GM19328 (cell line): ENCODE results near the gene GREB1L.

Experiments
- ATAC-seq: cut with Tn5 transposase; IDR thresholded peaks from one replicate; pipeline ENCODE4 v1.9.1; 2021; ENCODE audit warnings: mild to moderate bottlenecking, moderate library complexity; ENCODE audit not compliant: unreplicated experiment

Gene GREB1L

GRCh38 chr18:21479721-21480120 lies 237.7 kb downstream of the GREB1L start:
- ATAC-seq = no peak

DNA sequence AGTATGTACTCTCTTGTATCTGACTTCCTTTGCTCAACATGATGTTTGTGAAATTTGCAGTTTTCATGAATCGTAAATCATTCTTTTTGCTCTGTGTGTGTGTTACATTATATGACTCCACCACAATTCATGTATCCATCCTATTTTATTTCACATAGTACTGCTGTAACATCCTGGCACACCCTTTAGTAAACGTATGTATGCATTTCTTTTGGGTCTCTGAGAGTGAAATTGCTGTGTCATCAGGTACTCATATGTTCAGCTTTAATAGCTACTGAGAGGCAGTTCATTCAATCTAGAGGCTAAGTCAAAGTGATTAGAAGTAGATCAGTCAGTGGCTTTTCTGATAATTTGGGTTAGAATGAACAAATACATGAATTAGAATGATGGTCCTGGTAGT lies 239.7 kb downstream of the GREB1L start:
- no peak for ATAC-seq

DNA sequence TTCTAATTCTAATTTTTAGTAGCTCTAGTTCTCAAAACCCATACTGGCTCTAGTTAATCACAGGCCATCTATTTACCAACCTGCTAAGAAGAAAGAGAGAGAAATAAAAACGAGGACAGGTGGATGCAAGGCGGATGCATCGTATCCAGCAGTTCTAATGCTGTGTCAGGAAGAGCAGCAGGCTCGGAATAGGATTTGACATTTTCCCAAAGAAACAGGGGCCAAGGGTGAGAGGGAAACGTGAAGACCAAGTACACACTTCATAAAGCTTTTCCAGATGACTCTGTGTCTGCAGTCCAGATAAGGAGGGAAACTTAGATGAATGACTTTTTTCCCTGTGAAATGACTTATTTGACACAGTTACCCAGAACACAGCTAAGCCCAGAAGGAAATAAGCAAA lies 241.0 kb downstream of the GREB1L start:
- no peak for ATAC-seq

DNA sequence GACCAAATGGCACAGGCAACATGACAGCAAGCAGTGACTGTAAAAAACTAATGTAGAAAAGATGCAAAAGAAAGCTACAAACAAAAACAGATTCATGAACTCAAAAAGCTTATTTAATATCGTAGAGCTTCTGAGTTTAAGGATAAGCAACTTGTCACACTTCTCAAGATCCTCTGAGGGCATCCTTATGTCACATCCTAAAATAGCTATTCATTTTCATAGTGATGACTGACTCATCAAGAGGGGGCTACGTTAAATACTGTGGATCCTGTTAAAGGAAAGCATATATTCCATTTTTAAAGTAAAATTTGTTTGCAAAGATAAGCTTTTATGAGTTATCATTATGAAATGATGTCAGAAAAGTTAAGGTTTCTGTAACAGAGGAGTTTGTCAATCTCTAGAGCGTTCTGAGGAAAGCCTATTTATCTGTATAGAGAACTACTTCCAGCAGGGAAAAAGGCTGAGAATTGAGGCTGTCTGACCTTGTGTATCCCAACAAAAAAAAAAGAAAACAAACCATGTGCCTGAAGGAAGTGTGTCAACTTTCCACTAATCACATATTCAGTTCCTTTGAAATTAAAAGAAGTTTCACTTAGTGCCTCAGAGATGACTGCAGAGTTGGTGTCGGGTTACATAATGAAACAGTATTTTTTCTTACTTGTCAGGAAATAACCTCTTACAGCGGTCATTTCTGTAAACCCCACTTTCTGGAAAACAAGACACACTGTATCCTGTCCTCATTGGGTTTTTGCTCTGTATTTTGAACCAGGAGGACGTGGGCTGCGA lies 243.0 kb downstream of the GREB1L start:
- no peak for ATAC-seq

- no peak for ATAC-seq
These were observed 244.9 kb downstream of the GREB1L start for GRCh38 chr18:21486905-21487437.

GRCh38 chr18:21489119-21489750 lies 247.2 kb downstream of the GREB1L start:
- no peak for ATAC-seq

DNA sequence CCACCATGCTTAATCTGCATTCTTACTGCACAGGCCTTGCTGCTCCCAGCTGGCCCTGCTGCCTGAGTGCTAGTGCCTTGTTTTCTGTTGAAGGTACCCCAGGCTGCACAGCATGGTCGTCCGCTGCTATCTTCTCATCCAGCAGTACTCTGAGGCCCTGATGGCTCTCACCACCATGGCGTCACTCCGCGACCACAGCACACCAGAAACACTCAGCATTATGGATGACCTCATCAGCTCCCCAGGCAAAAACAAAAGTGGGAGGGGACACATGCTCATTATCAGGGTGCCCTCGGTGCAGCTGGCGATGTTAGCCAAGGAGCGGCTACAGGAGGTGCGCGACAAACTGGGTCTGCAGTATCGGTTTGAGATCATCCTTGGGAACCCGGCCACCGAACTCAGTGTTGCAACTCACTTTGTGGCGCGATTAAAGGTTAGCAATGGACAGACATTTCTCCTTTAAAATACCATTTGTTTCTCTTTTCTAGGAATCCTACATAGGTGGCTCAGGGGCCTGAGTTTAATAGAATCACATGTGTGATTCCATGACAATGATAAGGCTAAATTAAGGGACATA lies 248.0 kb downstream of the GREB1L start:
- no peak for ATAC-seq

GRCh38 chr18:21490748-21491147 lies 248.7 kb downstream of the GREB1L start:
- ATAC-seq = no peak

DNA sequence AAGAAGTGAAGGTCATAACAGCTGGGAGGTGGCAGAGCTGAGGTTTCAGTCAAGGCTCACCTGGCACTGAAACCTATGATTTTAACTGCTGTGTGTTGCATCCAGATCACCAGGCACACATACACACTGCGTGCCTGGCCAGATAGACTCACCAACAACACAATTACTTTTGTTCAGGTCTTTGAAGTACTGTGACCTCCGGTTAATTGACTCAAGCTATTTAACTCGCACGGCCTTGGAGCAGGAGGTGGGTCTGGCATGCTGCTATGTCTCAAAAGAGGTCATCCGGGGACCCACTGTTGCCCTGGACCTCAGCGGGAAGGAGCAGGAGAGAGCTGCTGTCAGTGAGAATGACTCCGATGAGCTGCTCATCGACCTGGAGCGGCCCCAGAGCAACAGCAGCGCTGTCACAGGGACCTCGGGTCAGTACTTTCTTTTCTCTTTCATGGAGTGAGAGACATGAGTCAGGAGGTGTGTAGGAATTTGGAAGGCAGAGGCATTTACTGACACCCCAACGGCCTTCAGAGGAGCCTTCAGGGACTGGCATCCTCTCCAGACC lies 254.3 kb downstream of the GREB1L start:
- no peak for ATAC-seq

DNA sequence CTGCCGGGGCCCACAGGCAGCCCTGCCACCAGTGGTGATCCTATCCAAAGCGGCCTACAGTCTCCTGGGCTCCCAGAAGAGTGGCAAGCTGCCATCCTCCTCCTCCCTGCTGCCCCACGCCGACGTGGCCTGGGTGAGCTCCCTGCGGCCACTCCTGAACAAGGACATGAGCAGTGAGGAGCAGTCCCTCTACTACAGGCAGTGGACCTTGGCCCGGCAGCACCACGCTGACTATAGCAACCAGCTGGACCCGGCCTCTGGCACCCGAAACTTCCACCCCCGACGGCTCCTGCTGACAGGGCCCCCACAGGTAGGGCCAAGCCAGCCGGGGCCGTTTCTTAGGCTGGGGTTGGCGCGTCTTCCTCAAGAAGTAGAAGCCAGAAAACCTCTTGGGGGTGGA lies 258.0 kb downstream of the GREB1L start:
- no peak for ATAC-seq

- no peak for ATAC-seq
These were observed 260.6 kb downstream of the GREB1L start for GRCh38 chr18:21502661-21503060.

- ATAC-seq = no peak
These were observed 266.1 kb downstream of the GREB1L start for GRCh38 chr18:21507913-21508701.

GRCh38 chr18:21509062-21509461 lies 267.0 kb downstream of the GREB1L start:
- ATAC-seq = no peak

GRCh38 chr18:21513292-21513691 lies 271.3 kb downstream of the GREB1L start:
- ATAC-seq = no peak

- no peak for ATAC-seq
These were observed 271.7 kb downstream of the GREB1L start for GRCh38 chr18:21513741-21514140.

GRCh38 chr18:21522530-21522929 lies 280.5 kb downstream of the GREB1L start:
- no peak for ATAC-seq

DNA sequence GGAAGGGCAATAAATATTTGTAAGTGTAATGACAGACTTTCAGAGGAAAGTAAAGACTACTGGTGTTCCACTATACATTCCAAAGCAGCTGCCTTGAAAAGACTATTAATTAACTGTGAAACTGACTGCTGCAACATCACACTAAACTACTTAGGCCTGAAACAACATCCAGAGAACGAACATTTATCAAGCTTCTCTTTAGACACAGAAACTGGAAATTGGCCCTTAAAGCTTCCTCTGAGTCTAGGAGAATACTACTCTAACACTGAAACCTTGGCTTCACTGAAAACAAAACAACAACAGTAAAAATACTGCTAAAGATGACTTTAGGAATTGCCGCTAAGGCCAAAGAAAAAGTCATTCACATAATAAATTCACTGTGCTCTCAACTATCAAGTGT lies 283.9 kb downstream of the GREB1L start:
- no peak for ATAC-seq

DNA sequence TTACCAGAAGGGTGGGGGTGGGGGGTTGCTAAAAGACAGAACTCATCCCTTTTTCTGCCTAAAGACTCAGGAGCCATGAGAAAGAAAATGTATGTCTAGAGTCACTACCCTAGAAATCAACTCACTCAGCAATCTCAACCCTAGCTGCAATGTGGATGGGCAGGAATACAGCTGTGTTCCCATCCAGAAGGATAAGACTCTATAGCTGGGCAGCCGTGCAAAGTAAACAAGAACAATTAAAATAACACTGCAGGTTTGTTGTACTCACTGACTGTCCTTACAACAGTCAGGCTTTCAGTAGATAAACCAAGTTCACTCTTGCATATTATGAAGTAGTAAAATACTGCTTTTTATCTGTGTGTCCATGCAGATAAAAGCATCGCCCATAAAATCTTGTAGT lies 284.4 kb downstream of the GREB1L start:
- no peak for ATAC-seq

- ATAC-seq = no peak
These were observed 292.3 kb downstream of the GREB1L start for GRCh38 chr18:21534327-21534726.

DNA sequence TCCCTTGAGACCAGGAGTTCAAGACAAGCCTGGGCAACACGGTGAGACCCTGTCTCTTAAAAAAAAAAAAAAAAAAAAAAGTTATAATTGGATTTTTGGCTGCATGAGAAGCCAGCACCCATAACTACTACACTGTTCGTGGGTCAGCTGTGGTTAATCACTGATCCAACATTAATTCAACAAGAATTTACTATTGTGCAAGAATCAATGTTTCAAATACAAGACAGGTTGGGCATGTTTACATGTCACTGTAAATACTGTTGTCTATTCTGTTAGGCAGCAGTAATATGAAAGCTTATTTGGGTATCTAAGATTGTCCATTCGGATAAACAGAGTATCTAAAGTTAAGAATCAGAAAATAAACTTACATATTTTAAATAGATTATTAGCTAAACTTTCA lies 296.2 kb downstream of the GREB1L start:
- ATAC-seq = no peak

DNA sequence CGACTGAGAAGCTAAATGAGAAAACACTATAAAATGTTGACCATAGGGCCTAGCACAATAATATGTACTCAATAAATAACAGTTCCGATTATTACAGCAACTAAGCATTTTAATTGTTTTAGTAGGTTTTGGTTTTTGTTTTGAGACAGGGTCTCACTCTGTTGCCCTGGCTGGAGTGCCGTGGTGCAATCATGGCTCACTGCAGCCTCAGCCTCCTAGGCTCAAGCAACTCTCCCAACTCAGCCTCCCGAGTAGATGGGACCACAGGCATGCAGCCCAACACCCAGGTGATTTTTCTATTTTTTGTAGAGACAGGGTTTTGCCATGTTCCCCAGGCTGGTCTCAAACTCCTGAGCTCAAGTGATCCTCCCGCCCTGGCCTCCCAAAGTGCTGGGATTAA lies 304.4 kb downstream of the GREB1L start:
- ATAC-seq = no peak
